ENCODE data around the gene SPATA31E1.

DNA sequence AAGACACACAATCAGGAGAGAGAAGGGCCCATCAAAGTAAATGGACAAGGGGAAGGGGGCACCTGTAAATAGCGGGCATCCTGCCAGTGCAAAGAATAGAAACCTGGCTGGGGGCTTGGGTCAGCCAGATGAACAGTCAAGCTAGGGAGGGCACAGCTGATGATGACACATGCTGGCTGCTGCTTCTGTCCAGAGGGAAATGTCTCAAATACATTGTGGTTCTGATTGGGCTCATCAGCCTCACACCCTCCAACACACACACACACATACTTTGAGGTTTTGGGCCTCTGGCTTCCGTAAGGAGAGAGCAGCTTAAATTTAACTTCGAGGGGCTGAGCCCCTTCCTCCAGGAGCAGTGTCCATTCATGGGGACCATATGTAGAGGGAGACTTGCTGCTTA, 27.6 kb upstream of the SPATA31E1 start:
- no peak for TF ChIP-seq FOXK2 (IDR thresholded peaks at IDR 0.05)
- TF ChIP-seq HDGF (IDR thresholded peaks at IDR 0.05; ENCODE audit: borderline replicate concordance), result no peak
- TF ChIP-seq SUZ12 (IDR thresholded peaks at IDR 0.05), result no peak
- TF ChIP-seq ZNF384 (IDR thresholded peaks at IDR 0.05), result no peak
- no peak for TF ChIP-seq FOXA1 (IDR thresholded peaks at IDR 0.05)
- no peak for TF ChIP-seq BHLHE40 (IDR thresholded peaks at IDR 0.05; ENCODE audit: borderline replicate concordance)
- TF ChIP-seq FOXM1 (IDR thresholded peaks at IDR 0.05; ENCODE audit: borderline replicate concordance), result no peak
- no peak for TF ChIP-seq SP1 (IDR thresholded peaks at IDR 0.05)
- no peak for TF ChIP-seq LEF1 (IDR thresholded peaks at IDR 0.05; ENCODE audit: borderline replicate concordance)
- TF ChIP-seq ARNT (IDR thresholded peaks at IDR 0.05), result no peak
